Fibroblast of mammary gland (primary cell): ENCODE data around the gene FAM83G.
"Not testable (repeated sequence)": the region's sequence is repeated elsewhere in the genome, so short reads cannot be mapped to it uniquely, and the experiment has no call there.

Experiments used
- DNase-seq: peaks from one replicate; pipeline ENCODE4 v3.0.0-alpha.2; 2010; ENCODE audit warnings: low read depth
- H3K4me3 ChIP-seq: 2 replicates; pipeline ENCODE4 v1.5.1; 2011; ENCODE audit warnings: low read depth, mild to moderate bottlenecking, low read length, moderate library complexity; ENCODE audit not compliant: control insufficient read depth
- CTCF ChIP-seq: conservative IDR thresholded peaks from 2 replicates; pipeline ENCODE4 v1.5.1; 2011; ENCODE audit warnings: low read depth, low read length, inconsistent platforms; ENCODE audit not compliant: control insufficient read depth, insufficient read depth

FAM83G gene

GRCh38 chr17:19031729-19032128 is 27.2 kb upstream of the FAM83G start:
- peak; percentile 32 for TF ChIP-seq CTCF
- not testable (repeated sequence) for H3K4me3 ChIP-seq, DNase-seq

- DNase-seq, H3K4me3 ChIP-seq: not testable (repeated sequence)
These were observed 26.3 kb upstream of the FAM83G start for GRCh38 chr17:19030771-19031449.

GRCh38 chr17:19029740-19030139 is 25.2 kb upstream of the FAM83G start:
- H3K4me3 ChIP-seq, DNase-seq: not testable (repeated sequence)

GRCh38 chr17:19028671-19029070 is 24.1 kb upstream of the FAM83G start:
- H3K4me3 ChIP-seq, DNase-seq: not testable (repeated sequence)

- no peak overlapping the region for H3K4me3 ChIP-seq
- TF ChIP-seq CTCF, result no peak
- peak; percentile 67 for DNase-seq
These were observed 19.8 kb upstream of the FAM83G start for GRCh38 chr17:19024101-19025078.

GRCh38 chr17:19023209-19023999 is 18.8 kb upstream of the FAM83G start:
- no peak for TF ChIP-seq CTCF
- DNase-seq, result no peak
- no peak overlapping the region for H3K4me3 ChIP-seq

GRCh38 chr17:19022747-19023146 is 18.2 kb upstream of the FAM83G start:
- H3K4me3 ChIP-seq, result no peak overlapping the region
- TF ChIP-seq CTCF, result no peak

GRCh38 chr17:19022128-19022527 is 17.6 kb upstream of the FAM83G start:
- DNase-seq, result no peak

More at GRCh38 chr17:19022747-19023146, 18.2 kb upstream of the FAM83G start:
- no peak for DNase-seq

More at GRCh38 chr17:19022128-19022527, 17.6 kb upstream of the FAM83G start:
- H3K4me3 ChIP-seq, result no peak overlapping the region
- TF ChIP-seq CTCF, result no peak
